ENCODE data around the gene LRRK1.

LRRK1 gene

DNA sequence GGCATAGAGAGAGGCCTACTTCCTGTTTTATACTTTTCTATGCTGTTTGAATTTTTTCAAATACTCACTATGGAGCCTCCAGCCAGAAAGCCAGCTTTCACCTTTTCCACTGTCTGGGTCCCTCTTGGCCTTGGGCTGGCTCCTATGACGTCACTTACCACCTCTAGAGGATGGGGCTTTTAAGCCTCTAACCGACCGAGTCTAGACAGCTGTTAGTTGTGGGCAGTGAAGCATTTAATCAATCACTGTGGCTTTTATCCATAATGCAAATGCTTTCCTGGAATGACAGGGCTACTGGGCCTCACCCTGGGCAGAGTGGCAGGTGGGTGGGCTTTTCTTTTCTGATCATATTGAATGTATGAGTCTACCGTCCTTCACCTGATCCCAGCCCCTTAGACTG, 61.9 kb downstream of the LRRK1 start:
- DNase-seq (ENCODE audit: low read depth): no peak

DNA sequence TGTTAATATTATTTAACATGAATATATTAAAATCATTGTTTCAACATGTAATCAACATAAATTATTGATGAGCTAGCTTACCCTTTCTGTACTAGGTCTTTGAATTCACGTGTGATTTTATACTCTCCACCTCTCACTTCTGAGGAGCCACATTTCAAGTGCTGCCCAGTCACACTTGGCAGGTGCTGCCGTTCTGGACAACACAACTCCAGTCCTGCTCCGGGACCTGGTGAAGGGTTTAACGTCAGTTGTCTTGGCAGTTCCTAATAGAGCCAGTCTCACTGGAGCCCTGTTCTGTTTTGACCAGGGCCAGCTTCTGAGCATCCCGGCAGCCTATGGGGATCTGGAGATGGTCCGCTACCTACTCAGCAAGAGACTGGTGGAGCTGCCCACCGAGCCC, 64.1 kb downstream of the LRRK1 start:
- DNase-seq (ENCODE audit: low read depth): no peak

DNA sequence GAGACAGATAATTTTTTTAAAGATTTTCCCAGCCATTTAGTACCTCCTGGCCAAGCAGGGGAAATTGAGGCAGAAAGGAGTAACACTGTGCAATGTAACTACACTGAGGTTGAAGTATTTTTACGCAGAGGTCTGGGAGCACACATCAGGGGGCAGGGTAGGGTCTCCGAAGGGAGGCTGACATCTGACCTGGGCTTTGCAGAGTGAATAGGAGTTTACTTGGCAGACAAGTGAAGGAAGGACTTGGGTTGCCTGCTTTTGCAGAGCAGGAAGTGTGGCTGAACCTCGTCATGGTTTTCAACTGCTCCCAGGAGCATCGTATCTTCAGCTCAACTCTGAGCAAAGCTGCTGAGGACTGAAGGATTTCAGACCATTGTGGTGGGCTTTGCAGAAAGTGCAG, 66.2 kb downstream of the LRRK1 start:
- no peak for DNase-seq (ENCODE audit: low read depth)

DNA sequence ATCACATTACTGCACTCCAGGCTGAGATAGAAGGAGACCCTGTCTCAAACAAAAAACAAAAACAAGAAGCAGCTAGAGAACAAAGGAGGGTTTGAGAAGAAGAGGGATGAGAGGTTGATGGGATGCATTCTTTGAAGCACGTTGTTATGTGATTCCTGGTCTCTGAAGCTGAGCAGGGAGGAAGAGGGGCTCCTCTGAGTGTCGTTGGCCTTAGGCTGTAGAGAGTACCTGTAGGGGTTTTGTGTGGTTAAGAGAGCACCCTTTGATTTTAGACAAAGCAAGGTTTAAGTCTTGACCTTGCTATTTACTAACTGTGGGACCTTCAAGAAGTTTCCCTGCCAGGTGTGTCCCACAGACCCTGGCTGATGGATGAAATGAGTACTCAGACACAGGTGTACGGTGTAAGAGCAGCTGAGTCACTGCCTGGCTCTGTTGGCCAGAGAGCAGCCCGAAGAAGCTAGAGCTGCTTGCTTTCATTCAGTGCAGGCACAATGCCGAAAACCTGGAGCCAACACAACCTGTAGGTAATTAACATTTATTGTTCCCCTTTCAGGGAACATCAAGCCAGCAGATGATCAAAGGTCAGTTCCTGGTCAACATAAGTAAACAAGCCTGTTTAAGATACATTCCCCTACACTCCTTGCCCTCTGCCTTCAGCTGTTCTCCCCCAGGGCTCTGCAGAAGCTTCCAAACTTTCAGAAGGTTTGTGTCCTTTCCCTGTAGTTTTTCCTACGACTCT, 67.2 kb downstream of the LRRK1 start:
- DNase-seq (ENCODE audit: low read depth): no peak

DNA sequence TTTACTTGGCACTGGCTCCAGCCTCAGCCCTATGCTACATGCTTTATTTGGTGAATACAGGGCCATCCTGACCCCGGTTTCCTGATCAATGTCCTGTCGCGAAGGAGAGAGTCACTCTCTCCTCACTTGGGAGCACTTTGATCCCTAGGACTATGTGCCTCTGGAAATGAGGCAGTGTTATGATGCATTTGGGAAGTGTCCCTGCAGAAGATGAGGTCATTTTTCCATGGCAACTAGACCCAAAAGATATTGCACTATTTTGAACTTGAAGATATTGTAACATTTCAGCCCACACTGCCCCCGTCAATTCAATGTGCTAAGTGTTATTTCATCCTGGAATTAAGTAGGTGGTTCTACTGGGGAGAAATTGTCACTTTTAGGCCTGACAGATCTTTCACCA, 68.0 kb downstream of the LRRK1 start:
- no peak for DNase-seq (ENCODE audit: low read depth)

DNA sequence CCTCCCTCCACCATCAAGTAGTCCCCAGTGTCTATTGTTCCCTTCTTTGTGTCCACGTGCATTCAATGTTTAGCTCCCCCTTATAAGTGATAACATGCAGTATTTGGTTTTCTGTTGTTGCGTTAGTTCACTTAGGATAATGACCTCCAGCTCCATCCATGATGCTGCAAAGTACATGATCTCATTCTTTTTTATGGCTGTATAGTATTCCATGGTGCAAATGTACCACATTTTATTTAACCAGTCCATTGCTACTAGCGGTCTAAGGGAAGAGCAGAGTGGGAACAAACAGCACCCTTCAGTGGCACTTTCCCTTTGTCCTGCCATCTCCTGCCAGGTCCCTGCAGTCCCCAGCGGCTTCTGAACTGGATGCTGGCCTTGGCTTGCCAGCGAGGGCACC, 69.1 kb downstream of the LRRK1 start:
- no peak for DNase-seq (ENCODE audit: low read depth)

DNA sequence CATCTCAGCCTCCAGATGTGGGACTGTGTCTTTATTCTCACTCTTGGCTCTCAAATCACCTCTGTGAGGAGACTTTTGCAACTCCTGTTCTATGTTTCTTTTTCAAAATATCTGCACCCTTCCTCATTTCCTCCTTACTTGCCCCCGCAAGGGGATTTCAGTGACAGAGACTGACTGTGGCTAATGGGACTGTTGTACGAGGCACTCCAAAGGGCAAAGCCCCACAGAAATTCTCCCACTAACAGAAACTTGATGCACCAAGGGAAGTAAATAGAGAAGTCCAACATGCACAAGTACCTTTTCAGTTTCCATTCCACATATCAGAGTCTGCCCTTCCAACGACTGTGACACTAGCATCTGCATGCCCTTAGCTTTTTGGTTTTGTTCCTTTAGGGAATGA, 69.7 kb downstream of the LRRK1 start:
- DNase-seq (ENCODE audit: low read depth): no peak

DNA sequence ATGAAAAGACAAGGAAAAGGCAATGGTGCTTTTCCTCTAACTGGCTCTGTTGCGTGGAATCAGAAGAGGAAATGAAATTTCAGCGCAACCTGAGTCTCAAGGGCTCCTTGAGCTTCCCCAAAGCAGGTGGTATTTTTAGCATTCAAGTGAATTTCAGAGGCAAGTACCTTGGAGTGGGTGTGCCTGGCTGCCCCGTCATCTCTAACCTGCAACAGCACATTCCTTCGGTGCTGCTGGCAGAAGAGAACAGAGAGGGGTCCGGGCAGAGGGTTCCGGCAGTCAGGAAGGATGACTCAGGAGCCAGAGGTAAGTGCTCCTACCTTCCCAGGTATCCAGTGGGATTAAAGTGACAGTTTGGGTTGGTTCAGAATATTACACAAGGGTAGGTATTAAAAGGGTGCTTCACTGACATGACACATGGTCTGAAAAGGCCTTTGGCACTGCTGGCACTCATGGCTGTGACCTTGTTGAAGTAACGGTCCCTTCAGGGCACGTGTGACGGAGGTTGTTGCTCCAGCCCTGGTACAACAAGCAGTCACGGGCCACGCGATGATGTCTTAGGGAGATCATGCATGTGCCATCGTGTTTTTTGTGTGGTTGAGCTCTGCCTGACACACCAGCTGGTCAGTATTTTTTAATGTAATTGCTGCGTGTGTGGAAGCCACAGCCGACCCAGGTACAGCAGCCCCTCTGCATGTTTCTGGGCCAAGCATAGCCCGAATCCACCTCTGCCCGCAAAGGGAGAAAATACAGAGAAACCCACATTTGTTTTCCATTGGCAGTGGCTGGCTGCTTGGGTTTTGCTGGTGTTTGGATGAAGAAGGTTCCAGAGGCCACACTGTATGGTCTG, 75.7 kb downstream of the LRRK1 start:
- DNase-seq (ENCODE audit: low read depth): no peak

DNA sequence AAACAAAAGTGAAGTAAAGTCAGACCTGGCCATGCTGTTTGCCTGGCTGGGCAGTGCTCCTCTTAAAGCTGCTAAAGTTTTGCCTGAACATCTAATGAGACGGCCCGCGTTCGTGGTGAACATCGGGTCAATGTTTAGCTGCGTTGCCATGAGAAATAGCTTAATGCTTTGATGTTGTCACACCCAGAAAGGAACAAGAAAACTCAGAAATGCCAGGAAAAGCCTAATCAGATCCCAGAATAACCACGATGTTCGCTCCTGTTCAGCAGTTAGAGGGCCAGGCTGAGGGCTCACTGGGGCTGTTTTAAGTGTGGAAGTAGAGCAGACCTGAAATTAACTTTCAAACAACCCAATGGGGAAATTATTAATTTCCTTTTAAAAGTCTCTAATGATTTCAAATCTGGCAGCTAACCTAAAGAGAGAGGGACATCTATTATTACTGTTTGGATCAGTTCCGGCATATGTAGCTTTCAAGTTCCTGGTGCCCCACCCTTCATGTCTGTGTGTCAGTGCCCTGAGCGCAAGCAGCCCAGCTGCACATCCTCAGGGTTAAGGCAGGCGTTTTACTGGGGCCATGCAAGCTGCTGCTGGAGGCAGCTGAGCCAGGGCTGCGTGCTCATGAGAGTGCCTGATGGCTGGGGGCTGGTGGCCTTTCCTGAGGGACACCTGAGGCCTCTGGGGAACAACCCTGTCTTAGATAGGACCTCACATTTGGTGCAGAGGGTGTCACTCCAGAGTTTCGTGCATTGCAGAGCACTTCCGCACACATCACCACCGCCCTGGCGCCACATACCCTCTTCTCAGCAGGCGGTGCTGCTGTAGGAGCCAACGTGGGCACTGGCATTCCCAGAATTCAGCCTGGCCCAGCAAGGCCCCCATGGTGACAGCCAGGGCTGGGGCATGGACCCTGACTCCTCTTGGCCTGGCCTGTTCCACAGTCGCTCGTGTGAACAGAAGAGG, 76.6 kb downstream of the LRRK1 start:
- no peak for DNase-seq (ENCODE audit: low read depth)

DNA sequence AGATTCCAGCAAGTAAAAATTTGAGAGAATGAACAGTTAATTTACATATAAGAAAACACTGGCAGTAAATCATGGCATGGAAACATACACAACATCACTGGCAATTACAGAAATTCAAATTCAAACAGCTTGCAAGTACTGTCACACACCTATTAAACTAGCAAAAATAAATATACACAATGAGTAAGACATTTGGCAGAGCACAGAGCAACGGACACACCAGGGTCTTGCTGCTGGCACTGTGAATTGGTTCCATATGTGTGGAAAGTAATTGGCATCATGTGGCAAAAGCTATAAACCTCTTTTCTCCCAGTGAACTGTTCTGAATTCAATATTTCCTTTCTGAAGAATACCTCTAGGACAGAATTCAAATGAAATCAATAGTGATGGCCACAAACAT, 78.3 kb downstream of the LRRK1 start:
- DNase-seq (ENCODE audit: low read depth): peak; percentile 54

DNA sequence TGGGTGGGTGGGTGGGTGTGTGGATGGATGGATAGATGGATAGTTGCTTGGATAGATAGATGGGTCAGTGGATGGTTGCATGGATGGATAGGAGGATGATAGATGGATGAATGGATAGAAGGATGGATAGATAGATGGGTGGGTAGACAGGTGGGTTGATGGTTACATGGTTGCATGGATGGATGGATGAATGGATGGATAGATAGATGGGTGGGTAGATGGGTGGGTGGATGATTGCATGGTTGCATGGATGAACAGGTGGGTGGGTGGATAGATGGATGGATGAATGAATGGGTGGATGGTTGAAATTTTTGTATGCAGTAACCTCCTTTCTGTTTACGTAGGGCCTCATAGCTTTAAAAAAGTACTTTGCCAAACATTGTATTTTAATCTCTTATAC, 79.5 kb downstream of the LRRK1 start:
- no peak for DNase-seq (ENCODE audit: low read depth)

DNA sequence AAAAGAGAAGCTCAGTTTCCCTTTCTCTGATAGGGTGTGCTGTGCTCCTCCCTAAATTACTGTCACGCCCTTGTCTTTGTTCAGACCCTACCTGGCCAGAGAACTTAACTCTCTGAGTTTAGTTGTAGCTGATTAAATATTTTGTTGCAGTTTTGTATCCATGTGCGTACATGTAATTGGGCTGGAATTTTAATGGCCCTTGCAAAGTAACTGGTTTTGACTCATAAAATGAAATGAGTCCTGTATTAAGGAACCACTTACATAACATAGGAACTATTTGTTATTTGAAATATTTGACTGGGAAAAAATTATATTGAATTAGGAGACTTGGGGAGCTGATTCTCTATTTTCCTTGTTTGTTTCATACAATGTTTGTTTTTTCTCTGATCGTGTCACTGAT, 80.2 kb downstream of the LRRK1 start:
- peak; percentile 58 for DNase-seq (ENCODE audit: low read depth)

DNA sequence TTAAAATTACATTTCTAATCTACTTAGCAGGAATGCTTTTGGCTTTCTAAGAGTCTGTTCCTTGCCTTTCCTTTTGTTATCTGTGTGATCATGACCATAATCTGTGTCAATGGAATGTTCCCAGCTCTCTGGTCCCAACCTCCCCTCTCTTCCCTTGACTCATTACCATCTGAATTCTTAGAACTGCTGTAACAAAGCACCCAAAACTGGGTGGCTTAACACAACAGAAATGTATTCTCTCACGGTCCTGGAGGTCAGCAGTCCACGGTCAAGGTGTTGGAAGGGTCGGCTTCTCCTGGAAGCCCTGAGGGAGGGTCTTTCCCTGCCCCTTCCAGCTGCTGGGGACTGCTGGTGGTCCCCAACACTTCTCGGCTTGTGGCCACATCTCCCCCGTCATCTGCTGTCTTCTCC, 81.1 kb downstream of the LRRK1 start:
- peak; percentile 61 for DNase-seq (ENCODE audit: low read depth)

DNA sequence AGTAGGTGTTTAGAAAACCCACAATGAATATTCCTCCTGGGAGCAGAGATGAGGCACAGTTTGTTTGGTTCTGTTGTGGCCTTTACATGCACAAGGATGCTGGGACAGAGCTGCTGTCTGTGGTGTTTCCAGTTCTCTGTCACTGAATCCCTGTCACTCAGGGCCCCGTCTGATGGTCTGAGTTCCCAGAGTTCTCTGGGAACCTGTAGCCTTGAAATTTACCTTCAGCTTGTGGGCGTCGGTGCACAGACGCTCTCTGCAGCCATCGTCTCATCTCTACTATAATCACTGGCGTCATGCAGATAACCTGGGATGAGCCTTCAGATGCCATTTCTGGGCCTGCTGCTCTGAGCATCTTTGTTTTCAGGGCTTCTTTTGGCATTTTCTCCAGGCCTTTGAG, 81.9 kb downstream of the LRRK1 start:
- no peak for DNase-seq (ENCODE audit: low read depth)

DNA sequence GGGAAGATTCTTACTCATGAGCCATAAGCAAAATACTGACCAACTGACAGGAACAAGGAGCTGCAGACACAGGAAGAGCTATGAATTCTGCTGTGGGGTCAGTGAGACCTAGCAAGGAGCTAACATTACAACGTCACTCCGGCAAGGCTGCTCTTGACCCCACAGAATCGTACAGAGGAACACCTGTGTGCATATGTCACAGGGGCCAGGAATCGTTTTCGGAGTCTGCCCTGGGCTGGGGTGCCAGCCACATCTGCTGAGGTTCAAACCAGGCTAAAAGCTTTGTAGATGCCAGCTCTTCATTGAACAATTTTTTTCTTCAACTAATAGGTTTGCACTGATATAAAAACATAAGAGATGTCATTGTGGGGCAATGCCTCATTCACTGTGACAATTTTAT, 82.6 kb downstream of the LRRK1 start:
- DNase-seq (ENCODE audit: low read depth): no peak

DNA sequence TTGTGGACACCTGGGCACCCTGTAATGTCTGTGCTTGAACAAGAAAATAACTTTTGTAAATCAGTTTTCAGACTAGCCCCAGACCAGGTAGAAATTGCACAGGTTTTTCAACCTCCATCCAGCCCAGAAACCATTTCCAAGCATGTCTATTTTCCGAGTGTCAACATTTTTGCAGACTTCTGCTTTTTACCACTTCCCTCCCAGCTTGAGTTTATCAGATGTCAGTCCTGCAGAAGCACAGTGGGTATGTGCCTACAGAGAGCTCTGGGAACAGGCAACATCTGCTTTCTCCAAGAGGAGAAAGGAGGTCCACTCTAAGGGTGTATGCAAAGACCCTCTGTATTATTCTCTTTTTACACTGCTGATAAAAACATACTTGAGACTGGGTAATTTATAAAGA, 83.9 kb downstream of the LRRK1 start:
- DNase-seq (ENCODE audit: low read depth): no peak

DNA sequence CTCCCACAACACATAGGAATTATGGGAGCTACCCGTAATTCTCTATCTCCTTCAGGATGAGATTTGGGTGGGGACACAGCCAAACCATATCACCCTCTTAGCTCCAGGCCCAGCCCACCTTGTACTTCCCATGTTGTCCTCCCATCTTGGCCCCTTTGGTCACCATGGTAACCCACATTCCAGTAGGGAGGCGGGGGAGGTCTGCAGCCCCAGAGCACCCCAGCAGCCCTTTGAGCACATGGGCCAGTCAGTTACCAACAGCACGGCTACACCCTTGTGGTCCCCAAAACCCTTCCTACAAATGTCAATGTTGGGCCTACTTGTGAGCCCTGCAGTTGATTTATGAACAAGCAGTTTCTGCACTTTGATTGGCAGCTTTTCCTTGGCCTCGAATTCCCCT, 84.5 kb downstream of the LRRK1 start:
- DNase-seq (ENCODE audit: low read depth): no peak

DNA sequence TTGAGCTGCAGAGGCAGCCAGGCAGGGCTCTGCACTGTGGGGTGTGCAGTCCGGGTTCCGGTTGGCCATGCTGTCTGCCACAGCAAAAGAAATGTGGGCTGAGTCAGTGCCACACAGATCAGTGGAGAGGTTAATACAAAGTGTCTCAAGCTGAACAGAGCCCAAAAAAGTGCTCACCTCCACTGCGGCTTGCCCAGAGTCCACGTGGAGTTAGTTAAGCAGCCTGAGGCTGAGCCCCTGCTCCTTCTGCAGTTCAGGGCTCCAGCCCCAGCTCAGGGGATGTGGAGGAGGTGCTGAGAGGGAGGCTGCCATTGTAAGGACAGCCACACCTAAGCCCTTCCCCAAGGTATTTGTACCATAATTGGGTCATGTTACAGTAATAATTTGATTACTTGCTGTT, 85.3 kb downstream of the LRRK1 start:
- DNase-seq (ENCODE audit: low read depth): no peak

DNA sequence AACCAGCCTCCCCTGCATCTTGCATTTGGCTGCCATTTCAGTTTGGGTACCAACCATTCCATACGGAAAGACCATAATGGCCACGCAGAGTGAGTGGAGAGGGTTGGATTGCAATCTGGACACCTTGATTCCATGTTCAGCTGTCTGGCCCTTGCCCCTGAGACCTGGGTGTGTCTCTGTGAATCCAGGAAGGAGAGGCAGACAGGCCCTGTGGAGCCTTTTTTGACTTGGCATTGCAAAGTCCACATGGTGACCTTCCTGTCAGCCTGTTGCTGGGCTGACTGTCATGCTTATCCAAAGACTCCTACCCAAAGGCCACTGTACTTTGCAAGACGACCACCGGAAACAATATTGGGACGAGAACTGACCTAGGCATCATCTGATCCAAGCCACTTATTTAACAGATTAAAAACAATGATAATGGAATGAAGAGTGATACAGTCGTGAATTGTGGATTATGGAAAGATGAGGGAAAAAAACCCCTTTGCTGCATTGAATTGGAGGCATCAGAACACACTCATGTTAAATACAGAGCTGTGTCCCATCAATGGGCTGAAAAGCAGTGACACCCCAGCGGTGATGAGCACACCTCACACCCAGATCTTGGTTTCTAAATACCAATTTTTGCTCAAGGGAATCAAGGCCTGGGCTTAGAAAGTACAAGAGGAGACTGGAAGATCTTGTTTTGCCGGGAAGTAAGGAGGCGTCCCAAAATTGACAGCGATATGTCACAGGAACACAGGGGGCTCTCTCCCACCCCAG, 86.0 kb downstream of the LRRK1 start:
- no peak for DNase-seq (ENCODE audit: low read depth)

DNA sequence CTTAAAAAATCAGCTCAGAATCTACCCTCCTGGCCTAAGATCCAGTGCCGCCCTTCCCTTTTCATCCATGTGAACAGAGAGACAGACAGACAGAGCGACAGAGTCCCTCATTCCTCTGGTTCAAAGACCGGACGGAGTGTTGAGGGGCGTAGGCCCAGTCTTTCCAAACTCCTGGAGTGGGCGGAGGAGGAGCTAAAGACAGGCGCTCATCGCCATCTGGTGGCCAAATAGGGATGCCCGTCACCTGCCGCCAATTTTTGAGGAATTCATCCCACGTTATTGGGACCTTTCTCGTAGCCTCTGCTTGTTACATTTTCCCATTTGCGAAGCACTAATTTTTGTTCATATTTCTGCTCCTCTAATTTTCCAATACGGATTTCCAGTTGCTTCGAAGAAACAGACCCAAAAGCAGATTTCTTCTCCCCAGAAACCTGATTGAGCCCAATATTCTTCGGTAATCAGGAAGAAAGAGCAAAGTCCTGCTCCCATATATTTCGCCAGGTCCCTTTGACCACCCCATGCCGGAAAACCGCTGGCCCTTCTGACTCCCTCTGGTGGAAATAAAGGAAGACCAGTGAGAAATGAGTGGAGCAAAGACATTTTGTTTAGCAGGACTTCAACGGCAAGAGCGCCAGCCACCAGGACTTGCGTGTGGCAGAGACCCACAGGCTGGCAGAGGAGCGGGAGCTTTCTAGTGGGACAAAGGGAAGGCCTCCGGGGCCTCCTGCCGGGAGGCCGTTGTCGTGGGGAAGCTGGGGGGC, 88.0 kb downstream of the LRRK1 start:
- no peak for DNase-seq (ENCODE audit: low read depth)
